NCI-H345 (cell line): ENCODE results near the gene PNPLA5.
"Not testable (repeated sequence)": the region's sequence is repeated elsewhere in the genome, so short reads cannot be mapped to it uniquely, and the experiment has no call there.

Source experiments
- DNase-seq: peaks from one replicate; lab custom pipeline; 2025; lab: John Stamatoyannopoulos, UW

The PNPLA5 gene

DNA sequence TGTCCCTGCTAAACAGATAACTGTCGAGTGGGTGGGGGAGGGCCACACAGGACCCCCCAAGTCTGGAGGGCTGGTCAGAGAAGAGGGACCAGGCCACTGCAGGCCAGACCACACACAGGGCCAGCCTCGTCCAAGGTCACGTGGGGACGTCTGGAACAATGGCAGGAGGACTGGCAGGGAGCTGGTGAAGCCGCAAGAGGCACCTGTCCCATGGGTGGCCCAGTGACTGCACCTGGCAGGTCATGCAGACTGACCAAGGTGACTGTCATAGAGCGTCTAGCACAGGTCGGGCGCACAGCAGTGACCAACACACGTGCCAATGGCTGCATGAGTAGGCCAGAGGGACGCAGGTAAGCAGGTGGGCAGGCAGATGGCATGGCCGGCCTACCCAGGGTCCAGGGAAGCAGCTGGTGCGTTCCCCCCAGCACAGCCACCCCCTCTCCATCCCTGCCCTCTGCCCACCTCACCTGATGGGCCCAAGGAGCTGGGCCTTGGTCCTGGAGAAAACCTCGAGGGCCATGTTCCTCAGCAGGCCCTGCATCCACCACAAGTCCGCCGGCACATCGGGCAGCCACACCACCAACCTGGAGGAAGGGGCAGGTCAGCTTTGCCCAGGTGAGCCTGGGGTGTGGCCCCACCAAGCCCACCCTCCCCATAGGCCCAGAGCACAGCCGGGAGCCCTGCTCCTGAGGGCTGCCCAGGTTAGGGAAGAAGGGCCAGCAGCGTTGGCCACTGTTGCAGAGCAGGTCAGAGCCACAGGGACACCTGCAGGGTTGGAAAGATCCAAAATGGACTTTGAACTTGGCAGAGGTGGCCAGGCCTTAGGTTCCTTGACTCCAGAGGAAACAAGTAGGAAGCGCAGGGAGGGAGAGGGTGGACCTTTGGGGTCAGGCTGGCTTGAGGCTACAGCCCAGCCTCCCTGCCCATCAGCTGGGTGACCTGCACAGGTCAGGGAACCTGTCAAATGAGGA lies 10.4 kb downstream of the PNPLA5 start:
- DNase-seq: no peak

DNA sequence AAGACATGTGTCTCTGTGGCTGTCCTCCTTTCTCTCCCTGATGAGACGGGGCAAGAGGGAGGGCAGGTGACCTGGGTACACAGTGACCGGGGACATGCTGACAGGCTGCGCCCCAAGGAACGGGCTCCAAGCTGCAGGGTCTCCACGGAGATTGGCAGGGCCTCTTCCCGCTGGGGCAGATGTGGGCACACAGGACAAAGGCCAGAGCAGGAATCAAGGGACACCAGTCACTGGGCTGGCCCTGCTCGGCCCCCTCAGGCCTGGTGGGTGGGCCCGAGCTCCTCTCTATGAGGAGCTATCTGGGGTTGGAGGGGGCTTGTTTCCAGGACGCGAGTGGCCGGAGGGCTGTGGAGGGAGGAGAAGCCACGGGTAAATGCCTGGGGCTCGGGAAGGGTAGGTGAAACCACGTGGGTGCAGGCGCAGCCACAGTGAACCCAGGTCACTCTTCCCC lies 11.2 kb downstream of the PNPLA5 start:
- DNase-seq: no peak

DNA sequence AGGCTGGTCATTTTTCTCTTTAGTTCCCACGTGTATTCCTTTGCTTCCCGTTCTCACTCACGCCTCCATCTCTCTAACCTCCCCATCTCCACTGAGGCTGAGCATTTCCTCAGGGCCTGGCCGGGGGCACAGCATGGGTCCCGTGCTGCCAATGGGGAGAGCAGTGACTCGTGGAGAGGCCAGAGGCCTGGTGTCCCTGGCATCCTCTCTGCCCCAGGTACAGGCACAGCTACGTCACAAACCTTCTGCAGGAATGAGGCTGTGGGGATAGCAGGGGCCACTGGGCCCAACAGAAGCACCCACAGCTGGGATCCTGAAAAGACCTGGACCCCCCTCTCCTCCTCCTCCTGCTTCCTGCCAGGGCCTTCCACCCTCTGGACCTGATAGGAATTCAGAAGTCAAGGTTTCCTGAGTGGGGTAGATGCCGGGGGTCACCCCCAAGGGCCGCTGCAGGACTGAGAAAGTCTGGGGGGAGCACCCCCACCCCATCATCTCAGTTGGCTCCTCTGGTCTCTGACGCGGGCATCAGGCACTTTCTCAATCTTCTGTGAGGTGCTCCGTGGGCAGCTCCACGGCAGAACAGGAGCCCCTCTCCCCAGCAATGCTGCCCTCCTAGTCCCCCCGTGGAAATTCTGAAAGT lies 11.8 kb downstream of the PNPLA5 start:
- no peak for DNase-seq

DNA sequence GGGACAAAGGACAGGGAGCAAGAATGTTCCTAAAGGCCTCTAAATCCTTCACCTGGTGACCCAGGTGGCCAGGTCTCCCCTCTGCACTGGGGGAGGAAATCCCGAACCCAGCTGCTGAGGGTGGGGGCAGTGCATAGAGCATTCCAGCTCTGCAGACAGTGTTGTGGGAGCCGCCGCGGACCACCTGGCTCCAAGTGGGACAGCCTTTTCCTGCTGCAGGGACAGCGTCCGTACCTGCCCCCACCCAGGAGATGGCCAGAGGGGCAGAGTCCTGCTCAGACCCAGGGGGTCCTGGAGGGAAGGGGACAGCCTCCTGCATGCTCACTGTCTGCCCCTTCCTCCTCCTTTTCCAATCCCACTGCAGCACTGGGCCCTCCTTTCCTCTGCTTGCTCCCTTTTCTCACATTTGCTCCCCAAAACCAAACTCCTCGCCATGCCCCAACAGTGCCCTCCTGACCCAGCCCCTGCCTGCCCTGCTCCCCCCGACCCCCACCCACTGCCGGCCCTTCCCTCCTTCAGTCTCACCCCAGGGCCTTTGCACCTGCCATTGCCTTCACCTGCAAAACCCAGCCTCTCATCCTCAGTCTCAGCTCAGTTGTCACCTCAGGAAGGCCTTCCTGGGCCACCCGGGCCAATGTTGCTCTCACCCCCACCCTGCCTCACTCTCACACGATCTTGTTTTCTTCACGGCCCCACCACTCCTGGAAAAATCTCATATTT lies 12.8 kb downstream of the PNPLA5 start:
- DNase-seq: no peak

DNA sequence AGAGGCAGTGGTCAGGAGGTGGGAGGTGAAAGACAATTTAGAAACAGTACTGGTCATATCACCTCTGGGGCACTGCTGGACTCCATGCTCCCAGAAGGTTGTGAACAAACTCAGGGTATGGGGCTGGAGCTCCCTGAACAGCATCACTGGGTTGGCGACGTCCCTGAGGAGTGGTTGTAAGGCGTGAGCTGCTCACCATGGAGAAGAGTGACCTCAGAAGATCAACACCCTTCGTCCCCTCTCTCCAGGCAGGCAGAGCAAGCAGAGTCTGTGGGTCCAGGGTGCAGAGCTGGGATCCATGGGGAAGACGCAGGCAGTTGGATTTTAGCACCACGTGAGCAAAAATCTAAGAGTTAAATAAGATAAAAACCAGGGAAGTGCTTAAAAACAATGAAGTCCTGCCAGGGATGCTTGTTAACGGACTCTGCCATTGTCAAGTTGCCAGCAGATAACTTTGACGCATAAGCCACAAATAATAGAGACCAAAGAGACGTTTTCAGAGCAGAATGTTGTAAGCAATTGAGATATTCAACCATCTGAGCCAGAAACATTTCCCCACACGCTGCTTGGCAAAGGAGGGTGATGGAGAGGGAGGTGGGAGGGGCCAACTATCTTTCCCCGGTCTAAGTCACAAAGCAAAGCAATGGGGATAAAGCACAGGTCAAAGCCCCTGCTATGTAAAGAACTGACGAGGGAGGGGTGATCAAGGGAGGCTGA lies 13.6 kb downstream of the PNPLA5 start:
- no peak for DNase-seq

DNA sequence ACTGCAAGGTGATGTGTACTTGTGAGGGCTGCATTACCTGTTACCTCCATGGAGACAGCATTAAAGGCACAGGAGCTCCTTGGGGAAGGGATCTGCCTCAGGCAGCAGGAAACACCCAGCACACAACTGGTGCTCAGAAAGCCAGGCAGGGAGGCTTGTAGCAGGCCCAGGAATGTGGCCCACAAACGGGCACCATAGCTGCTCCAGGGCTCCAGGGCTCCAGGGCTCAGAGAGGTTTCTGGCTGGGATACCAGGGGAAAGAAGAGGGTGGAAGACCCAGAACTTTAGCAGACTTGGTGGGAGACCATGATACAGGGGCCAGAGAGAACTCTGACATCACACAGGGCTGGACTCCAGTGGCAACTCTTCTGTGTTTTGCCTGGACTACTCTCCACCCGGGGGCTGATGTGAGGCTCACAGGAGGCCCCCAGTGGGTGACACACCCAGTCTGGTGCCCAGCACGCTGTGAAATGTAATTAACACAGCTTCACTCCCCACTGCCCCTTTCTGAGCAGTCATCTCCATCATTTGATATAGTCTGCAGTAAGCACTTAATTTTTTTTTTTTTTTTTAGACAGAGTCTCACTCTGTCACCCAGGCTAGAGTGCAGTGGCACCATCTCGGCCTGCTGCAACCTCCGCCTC lies 14.8 kb downstream of the PNPLA5 start:
- DNase-seq: no peak

DNA sequence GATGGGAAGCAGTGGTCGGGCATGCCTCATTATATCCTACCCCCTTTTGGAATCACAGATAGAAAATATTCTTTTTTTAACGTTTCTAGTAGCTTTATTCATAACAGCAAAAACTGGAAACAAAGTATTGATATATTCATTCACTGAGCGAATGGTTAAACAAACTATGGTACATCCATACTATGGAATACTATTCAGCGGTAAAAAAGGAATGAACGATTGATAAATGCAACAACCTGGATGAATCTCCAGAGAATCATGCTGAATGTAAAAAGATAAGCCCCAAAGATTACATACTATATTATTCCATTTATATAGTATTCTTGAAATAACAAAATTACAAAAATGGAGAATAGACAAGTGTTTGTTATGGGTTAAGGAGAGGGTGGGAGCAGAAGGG lies 22.0 kb downstream of the PNPLA5 start:
- DNase-seq: no peak

DNA sequence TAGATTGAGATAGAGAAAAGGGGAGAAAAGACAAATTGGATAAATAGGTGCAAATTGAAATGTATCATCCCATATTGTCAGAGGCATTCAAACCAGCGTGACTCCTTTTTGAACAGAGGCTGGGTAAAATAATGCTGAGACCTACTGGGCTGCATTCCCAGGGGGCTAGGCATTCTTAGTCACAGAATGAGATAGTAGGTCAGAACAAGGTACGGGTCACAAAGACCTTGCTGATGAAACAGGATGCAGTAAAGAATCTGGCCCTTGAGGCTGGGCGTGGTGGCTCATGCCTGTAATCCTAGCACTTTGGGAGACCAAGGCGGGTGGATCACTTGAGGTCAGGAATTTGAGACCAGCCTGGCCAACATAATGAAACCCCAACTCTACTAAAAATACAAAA lies 22.8 kb downstream of the PNPLA5 start:
- not testable (repeated sequence) for DNase-seq

DNA sequence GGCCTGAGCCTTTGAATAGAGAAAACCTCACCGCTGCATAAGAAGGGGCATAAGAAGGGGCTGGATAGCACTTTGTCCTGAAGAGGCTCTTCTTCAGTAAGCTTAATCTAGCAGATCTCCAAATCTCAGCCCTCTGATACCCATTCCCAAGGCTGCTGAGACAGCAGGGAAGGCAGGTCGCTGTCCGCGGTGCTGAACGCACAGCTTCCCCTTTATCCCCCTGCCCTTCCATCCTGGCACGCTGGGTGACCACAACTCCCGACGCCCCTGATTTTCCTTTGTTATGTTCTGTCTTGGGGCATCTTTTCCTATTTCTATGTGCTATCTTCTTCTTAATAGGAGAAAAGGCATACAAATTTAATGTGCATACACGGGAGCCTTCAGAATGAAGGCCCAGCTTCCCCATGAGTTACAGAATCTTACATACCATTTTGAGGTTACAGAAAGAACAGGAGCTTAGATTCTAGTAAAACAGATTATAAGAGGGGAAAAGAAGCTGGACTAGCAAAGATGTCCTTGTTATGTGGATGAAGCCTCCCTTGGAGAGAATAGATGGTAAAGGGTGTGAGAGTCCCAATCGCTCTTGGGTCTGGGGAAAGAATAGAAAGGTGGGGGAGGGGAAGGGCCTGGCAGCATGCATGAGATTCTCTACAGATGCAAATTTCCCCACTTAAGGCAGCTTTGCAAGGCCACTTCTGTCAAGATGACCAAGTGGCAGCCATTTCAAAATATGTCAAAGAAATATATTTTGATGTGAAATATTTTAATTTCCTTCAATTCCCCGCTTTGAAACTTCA lies 23.8 kb downstream of the PNPLA5 start:
- DNase-seq: no peak

DNA sequence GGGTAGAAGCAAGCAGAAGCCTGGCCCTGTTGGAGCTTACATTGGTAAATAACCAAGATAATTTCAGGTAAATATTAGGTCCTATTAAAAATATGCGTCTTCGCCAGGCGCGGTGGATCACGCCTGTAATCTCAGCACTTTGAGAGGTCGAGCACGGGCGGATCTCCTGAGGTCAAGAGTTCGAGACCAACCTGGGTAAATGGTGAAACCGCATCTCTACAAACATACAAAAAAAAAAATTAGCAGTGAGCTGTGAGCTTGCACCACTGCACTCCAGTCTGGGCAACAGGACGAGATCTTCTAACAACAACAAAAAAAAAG lies 29.0 kb downstream of the PNPLA5 start:
- no peak for DNase-seq

DNA sequence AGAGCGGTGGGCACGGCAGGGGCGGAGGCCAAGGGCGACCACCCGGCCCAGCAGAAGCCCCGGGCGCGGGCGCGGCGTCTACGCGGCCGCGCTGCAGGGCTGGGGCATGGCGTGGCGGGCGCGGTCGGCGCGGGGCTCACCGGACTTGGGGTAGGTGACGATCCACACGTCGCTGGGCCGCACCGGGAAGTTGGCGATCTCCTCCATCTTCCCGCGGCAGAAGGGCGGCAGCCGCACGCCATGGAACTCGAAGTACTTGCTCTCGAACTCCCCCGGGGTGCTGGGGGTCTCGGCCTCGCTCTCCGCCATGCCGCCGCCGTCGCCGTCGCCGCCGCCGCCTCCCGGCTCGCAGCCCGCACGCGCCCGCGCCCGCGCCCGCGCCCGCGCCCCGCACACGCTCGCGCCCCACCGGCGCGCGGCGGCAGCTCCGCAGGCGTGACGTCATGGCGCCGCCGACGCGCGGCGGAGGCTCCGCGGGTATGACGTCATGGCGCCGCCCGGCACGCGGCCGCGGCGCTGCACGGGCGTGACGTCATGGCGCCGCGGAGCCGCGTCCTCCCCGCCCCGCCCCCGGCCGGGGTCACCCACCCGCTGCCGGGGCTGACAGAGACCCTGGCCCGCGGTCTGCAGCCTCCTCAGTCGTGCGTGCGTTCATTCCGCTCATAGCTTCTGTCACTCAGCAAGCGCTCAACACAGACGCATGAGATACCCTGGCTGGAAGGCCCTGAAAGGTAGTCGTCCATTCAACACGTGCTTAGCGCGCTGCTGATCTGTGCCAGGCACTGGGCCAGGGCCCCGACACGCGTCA lies 29.5 kb downstream of the PNPLA5 start, which contains the start of gene SULT4A1:
TSS of gene SULT4A1 (minus strand) at position 440 of the 808 bp plus-strand sequence. CDS start at position 309, 131 bp downstream.
- peak; percentile 70 for DNase-seq

DNA sequence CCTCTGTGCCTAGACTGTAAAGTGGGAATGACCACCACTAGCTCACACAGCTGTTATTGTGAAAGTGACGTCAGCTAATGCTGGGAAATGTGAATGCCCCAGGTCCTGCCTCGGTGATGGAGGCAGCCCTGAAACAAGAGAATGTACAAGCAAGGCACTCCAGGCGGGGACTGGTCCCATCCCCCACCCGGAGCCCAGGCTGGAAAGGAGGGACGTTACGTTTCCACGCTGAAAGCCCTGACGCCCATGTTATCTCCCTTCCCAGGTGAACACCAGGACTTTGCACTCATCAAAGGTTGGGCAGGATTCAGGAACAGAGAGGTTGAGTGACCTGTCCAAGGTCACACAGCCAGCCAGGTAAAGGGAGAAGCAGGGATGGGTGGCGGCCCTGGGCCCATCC lies 30.3 kb downstream of the PNPLA5 start:
- no peak for DNase-seq

DNA sequence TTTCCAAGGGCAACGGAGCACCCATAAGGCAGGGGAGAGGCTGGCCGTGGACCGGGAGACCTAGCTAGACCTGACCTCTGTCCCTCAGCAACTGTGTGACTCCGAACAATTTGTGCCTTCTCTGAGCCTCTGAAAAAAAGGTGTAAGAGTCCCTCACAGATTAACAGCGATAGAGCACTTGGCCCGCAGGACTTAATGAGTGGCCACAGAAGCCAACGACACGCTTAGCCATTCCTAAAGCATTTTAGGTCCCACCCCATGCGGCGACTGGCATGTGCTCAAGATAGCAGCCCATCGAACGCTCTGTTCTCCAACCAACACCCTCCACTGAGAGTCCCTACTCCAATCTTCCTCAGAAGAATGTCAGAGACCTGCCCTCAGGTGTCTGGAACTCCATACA lies 31.0 kb downstream of the PNPLA5 start:
- DNase-seq: no peak

DNA sequence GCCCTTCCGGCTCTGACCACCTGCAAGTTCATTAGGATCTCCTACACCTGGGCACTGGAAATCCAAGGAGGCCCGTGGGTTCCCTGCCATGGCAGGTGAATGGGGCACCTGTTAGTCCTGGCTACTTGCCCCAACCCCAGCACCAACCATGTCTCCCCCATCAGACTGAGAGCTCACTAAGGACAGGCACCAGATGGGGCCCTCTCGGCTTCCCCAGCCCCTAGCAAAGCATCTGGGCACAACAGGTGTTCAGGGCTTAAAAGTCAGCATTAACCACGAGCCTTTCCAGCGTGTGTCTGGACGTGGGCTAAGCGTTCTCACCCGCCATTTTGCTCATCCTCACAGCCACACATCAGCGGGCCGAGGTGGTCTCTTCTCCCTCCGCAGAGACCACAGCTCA lies 31.7 kb downstream of the PNPLA5 start:
- no peak for DNase-seq

DNA sequence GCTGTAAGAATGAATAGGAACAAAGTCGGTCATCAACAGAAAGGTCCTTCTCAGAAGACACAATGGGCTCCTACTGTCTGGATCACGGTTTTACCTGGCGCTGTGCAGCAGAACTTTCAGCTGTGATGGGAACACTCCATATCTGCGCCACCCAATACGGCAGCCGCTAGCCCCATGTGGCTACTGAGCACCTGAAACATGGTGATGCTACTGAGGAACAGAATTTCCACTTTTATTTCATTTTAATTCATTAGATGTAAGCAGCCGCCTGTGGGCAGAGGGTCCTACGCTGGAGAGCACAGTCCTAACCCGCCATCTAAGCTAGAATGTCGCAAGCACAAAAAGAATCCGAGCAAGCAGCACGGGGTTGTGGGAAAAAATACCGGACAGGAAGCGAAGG lies 32.2 kb downstream of the PNPLA5 start:
- no peak for DNase-seq

DNA sequence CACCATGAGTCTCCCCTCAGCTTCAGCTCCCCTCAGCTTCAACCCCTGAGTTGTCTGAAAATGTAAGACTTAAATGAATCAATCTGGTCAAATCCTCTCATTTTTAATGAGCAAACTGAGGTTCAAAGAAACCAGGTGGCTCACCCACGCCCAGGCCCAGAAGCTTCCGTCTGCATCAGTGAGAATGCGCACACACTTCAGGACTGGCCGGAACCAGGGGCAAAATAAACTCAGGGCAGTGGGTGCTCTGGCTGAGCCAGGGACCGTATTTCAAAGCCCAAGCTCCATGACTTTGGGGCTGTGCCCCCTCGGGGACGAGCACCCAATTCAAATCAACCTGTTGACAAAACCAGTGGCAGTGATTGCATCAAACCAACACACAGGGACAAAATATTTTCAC lies 32.6 kb downstream of the PNPLA5 start:
- DNase-seq: no peak

DNA sequence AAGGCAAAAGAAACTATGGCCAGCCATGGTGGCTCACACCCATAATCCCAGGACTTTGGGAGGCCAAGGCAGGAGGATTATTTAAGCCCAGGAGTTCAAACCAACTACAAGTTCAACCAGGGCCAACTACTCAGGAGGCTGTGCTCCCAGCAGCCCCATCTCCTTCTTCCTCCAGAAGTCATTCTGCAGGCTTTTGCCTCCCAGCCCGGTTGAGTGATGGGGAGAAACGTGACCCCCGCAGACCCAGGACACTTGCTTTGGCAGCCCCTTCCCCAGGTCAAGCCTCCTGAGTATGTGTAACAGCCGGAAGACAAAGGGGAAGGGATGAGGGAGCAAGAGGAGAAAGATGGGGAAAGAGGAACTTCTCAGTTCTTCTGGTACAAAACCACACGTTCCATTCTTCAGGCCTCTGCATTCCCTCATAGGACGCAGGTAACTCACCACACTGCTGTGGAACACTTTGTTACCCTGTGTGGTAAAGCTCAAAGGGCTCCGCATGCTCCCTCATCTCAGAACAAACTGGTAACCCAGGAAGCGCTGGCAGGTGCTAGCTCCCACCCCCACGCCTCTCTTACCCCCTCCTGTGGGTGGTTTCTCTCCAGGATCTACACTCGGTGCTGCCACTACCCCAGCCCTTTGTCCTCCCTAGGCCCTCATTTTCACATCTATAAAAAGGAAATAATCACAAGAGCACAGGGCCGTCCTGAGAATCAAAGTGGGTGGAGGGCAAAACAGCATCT lies 33.5 kb downstream of the PNPLA5 start:
- DNase-seq: no peak

DNA sequence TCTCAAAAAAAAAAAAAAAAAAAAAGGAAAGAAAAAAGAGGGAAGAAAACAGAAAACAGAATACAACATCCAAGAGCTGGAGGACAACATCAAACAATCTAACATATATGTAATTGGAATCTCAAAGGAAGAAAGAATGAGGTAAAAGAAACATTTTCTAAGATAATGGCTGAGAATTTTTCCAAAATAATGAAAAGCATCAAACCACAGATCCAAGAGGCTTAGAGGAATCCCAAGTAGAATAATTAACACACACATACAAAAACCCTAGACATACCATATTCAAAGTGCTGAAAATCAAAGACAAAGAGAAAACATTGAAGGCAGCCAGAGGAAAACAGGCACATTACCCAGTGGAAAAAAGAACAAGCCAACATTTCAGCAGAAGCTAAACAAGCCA lies 34.4 kb downstream of the PNPLA5 start:
- DNase-seq: no peak

DNA sequence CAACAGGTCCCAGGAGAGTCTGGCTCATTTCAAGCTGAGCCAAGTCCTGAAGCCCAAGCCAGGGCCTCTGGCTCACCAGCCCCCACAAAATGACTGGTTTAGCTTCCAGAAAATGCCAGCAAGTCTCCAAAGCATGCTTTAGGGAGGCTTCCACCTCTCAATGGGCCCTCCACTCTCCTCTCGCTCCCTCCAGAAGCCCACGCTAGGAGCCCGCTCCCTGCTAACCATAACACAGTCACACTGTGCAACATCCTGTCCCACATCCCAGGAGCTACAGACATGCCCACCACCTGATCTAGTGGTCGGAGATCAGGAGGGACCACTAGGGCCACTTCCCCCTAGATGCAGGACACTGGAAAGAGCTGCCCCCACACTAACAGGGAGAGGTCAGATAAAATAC lies 36.4 kb downstream of the PNPLA5 start:
- no peak for DNase-seq
